A549 treated with dexamethasone at 1 μM for 4 hours (cell line): ENCODE measurements around the gene MRTFA. TPM values are rescaled to one million over a fixed set of nuclear protein-coding genes. Genes with fewer than 3 reads are reported as not detected.

Source experiments
- total RNA-seq: library from RNA; stranded (reverse); fragments of 200-300 nt; extraction: Qiagen RNA extraction; gene quantifications from 5 replicates; pipeline ENCODE4 v1.2.3, GENCODE V29; 2022

MRTFA gene
- 44.3 to 66.6 TPM (median 62.5 TPM) in 5 replicates for total RNA-seq

DNA sequence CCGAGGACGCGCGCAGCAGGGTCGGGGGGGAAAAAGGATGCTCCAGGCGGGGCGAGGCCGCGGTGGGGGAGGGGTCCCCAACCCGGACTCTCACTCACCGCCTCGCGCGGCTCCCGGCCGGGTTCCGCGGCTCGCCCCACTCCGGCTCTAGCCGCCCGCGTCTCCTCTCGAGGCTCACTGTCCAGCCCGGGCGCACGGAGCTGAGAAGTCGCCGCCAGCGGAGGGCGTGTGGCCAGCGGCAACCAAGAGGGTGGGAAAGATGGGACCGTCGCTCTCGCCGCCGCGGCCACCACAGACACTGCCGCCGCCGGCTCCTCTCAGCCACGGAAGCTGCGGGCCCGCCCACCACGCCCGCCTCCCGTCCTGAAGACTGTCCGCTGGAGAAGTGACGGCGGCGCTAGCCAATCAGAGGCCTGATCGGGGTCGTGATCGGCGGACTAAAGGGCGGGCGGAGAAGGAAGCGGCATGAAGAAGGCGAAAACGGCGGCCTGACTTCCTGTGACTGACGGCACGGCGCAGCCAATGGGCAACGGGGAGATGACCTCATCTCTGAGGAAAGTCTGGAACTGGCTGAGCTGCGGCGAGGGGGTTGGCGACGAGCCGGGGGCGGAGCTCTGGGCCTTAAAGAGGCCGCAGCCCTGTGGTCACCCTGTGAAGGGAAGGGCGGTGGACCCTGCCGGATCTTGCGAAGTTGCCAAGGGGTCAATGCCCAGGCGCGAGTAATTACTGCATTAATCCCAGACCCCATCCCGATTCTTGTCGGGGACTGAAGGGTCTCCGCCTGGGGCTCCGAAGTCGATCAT lies at the start of gene MRTFA:
Gene MRTFA (minus strand): TSS at position 340 of the 803 bp plus-strand sequence.

DNA sequence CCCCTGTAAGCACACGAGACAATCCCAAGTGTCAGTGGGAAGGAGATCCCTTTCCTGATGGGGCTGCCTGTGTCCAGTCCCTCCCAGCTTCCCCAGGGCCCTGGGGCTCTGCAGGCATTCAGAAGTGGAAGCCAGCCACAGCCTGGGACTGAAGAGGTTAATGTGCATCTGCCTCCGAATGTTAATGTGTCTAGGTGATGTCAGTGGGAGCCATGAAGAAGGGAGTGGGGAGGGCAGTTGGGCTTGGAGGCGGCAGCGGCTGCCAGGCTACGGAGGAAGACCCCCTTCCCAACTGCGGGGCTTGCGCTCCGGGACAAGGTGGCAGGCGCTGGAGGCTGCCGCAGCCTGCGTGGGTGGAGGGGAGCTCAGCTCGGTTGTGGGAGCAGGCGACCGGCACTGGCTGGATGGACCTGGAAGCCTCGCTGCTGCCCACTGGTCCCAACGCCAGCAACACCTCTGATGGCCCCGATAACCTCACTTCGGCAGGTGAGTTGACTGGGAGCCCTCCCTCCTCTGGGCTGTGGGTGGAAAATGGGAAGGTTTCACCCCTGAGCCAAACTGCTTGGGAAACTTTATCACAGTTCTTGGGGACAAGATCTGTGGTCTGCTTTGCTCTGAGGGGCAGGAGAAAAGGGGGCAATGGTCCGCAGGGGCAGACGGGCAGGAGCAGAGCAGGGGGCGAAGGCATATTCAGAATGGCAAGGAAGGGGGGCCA lies 42.9 kb upstream of the MRTFA start, which contains the start of gene MCHR1:
Gene MCHR1 (plus strand): TSS at position 236 of the 715 bp plus-strand sequence. CDS start 169 bp downstream, at position 405.

Other genes starting within 250 kb of the MRTFA start
- gene MCHR1, start 42.8 kb upstream of the MRTFA start, total RNA-seq, result not detected in 5 replicates
- gene SLC25A17, start 182.6 kb upstream of the MRTFA start, total RNA-seq, result 19.4 to 22.0 TPM (median 19.9 TPM) in 5 replicates
- gene ST13, start 219.9 kb upstream of the MRTFA start, total RNA-seq, result 184 to 198 TPM (median 188 TPM) in 5 replicates
- 6.7 to 10.6 TPM (median 9.5 TPM) in 5 replicates for gene XPNPEP3, start 220.4 kb upstream of the MRTFA start, total RNA-seq
- not detected in 5 replicates for gene DNAJB7, start 225.4 kb upstream of the MRTFA start, total RNA-seq